GM12865 (cell line): ENCODE measurements around the gene ID2.

Experiments used
- DNase-seq: peaks from one replicate; pipeline ENCODE4 v3.0.0; 2010; ENCODE audit warnings: low read depth
- H3K4me3 ChIP-seq: 2 replicates; pipeline ENCODE4 v1.5.1; 2011; ENCODE audit warnings: mild to moderate bottlenecking, low read depth, low read length, control low read depth
- CTCF ChIP-seq: IDR thresholded peaks from 2 replicates; pipeline ENCODE4 v1.5.1; 2011; ENCODE audit warnings: low read length, control low read depth, low read depth, inconsistent platforms; ENCODE audit not compliant: insufficient read depth; ENCODE audit errors: missing control alignments

ID2 gene

DNA sequence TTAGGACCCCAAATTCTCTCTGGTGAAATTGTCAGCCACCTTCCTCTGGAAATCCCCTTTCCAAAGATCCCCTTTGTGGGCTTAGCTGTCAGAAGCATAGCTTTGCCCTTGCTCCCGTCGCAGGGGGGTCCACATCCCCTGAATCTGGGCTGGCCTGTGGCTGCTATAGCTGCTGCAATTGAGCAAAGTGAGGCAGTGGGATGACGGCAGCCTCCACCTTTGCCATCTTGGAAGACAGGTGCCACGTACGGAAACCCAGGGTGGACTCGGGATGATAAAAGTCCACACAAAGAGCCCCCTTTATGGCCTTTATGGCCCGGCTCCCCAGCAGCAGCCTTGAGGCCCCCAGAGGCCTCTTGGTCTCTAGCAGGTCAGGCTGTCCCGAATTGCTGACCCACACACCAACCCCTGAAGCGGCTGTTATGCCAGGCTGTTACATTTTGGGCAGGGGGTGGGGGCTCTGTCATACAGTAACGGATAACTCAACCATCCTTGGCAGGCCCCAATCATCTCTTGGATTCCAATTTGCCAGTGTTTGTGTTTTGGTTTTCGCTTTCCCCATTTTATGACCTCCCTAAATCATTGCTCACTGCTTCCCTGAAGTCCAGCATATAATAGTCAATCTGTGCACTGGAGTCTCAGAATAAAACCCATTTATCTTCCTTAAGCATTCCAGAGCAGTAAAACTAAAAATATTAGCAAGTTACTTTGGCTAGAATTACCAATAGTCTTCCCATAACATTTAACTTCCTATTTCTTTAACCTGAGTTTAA lies 33.2 kb upstream of the ID2 start:
- no peak for DNase-seq
- TF ChIP-seq CTCF: no peak
- H3K4me3 ChIP-seq: no peak overlapping the region

- H3K4me3 ChIP-seq: no peak overlapping the region
- TF ChIP-seq CTCF: no peak
- no peak for DNase-seq
Observed at GRCh38 chr2:8649718-8650117, 32.1 kb upstream of the ID2 start.

DNA sequence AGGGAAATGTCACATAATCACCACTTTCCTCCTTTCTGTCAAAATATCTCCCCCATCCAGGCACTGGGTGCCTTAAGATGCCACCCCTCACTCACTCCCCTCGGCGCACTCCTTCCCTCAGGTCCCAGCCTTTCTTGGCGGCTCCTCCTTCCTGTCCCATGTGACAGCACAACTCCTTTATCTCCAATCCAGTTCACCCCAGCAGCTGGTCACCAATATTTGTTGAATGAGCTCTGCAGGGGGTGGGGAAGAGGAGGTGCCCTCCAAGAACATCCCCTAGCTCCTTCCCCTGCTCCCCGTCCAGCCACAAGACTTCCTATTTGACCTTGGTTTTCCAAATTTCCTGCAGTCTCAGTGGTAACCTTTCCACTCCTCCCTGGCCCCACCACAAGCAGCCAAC lies 31.6 kb upstream of the ID2 start:
- H3K4me3 ChIP-seq: no peak overlapping the region
- TF ChIP-seq CTCF: no peak
- DNase-seq: no peak

- DNase-seq: no peak
- H3K4me3 ChIP-seq: no peak overlapping the region
- no peak for TF ChIP-seq CTCF
Observed at GRCh38 chr2:8652774-8653426, 29.0 kb upstream of the ID2 start.

DNA sequence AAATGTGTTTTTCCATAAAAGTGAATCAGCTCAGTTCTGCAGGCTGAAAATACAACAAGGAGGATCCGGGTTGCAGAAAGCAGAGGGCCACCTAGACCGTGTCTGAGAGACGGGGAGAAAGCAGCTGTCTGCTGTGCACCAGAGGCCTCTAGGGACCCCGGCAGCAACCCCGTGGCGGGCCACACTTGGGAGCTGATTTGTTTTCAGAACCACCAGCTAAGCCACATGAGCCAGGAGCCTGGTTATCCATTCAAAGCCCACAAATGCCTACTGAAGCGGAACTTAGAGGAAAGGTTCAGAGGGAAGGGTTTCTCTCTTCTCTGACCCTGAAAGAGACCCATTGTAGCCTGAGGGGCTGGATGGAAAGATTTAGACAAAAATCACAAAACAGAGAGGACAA lies 28.4 kb upstream of the ID2 start:
- no peak overlapping the region for H3K4me3 ChIP-seq
- no peak for TF ChIP-seq CTCF
- DNase-seq: no peak

DNA sequence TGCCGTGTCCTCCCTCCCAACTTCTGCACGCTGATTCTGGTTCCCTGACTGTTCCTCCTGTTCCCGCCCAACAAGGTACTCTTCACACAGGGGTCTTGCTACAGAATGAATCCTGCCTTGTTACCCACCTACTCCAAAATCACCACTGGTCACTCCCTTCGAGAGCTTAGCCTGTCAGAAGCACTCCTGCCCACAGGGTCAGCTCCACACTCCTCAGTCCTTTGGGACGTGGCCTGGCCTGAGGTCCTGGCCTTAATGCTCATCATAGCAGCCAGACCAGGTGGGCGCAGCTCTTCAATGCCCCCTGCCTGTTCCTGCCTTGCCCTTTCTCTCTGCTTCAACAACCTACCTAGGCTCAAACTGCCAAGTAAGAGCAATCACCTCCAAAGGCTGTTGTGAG lies 27.8 kb upstream of the ID2 start:
- TF ChIP-seq CTCF: no peak
- no peak for DNase-seq
- H3K4me3 ChIP-seq: no peak overlapping the region
